HL-60/S4 (cell line): ENCODE data around the gene ASTE1.
"Not testable (repeated sequence)": the region's sequence is repeated elsewhere in the genome, so short reads cannot be mapped to it uniquely, and the experiment has no call there.

ENCODE experiments used
- in situ Hi-C: fragments of 300-500 bp; cut with MboI; formaldehyde crosslinking; loops from 2 replicates; pipeline ENCODE4 v1.14.3; 2022; ENCODE audit warnings: low sequenced_read_pairs

The ASTE1 gene

GRCh38 chr3:131018970-131019369 is 7.7 kb downstream of the ASTE1 start:
- in situ Hi-C loops: no loop called here

DNA sequence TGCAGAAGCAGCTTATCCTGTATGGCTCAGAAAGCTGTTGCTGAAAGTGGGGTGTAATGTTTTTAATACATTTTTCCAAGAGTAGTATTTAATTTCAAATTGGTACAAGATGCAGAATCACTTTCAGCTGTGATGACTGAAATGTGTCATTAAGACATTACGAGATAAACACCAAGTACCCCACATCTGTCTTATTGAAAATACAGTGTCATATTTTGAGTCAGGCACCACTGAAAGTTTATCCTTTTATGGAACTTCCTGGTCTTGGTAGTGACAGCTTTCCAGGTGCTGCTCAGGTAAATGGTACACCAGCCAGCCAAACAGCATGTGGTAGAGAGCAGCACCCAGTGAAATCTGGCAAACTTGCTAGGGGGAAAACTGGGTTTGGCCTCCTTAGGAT is 16.9 kb downstream of the ASTE1 start:
- in situ Hi-C loops: no loop called here

GRCh38 chr3:131008326-131008725 is 18.3 kb downstream of the ASTE1 start:
- in situ Hi-C loops: no loop called here

GRCh38 chr3:131007782-131008181 is 18.8 kb downstream of the ASTE1 start:
- in situ Hi-C loops: no loop called here

- in situ Hi-C loops: no loop called here
Measured at GRCh38 chr3:131007256-131007655, 19.4 kb downstream of the ASTE1 start.

- in situ Hi-C loops: no loop called here
Measured at GRCh38 chr3:131004603-131005002, 22.0 kb downstream of the ASTE1 start.

GRCh38 chr3:131001071-131001470 is 25.6 kb downstream of the ASTE1 start:
- in situ Hi-C loops: no loop called here

DNA sequence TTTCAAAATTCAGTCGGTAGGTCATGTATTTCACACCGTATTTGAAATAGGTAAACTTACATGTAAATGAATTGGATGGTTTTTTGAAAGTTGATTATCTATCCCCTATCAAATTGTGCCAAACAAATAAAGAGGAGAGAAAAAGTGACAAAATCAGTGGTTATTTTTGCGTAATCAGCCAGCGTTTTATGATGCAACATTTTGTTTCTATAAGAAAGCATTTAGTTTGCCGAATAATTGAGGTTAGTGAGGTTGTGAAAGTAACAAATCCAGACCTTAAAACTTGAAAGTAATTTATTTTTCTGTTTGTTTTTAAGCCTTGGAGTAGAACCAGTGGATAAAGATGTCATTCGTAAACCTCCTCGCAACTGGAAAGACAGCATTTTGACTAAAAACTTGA is 29.3 kb downstream of the ASTE1 start:
- in situ Hi-C loops: no loop called here

DNA sequence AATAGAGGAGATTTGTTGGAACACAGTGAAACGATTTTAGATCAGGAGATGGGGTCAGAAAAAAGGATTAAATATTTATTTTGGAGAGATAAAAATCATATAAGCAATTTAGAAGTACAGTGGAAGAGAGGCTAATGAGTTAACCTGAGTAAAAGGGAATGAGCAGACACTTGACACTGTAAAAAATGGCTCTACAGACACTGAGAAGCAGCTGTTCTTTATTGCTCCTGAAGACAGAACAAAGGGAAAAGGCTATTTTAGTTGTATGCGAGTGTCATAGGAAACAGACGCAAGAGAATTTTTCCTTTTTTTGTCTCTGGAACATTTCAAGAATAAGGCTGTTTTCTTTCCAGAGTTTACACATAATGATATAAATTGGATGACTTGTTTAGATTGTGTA is 34.3 kb downstream of the ASTE1 start:
- in situ Hi-C loops: no loop called here

GRCh38 chr3:130991126-130991525 is 35.5 kb downstream of the ASTE1 start:
- in situ Hi-C loops: no loop called here

GRCh38 chr3:130990282-130990681 is 36.3 kb downstream of the ASTE1 start:
- in situ Hi-C loops: no loop called here

DNA sequence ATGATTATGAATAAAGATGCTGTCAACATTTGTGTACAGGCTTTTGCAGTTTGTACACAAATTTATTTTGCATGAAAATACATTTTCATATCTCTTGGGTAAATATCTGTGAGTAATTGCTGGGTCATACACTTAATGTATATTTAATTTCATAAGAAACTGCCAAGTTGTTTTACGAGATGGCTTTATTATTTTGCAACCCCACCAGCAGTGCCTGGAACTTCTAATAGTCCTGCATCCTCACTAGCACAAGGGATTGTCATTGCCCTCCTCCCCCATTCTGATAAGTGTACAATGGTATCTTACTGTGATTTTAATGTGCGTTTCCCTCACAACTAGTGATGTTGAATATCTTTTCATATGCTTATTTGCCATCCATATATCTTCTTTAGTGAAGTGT is 45.2 kb downstream of the ASTE1 start:
- in situ Hi-C loops: no loop called here

GRCh38 chr3:130979117-130979516 is 47.5 kb downstream of the ASTE1 start:
- in situ Hi-C loops: no loop called here

DNA sequence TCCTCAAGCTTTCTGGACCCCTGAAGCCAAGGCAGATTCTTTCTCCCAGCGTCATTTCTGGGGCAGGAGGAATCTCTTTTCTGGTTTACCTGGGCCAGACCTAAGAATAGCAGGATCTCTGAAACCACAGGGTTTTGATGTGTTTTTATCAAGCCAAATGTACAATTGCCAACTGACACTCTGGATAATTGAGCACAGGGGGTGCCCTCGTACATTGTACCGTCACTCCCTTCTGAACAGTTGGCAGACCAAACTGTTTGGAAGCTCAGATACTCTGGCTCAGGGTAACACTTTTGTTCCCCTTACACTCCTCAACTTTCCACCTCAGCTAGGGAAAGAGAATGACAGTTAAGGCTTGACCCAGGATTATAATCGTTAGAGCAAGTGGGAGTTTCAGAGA is 49.9 kb downstream of the ASTE1 start:
- in situ Hi-C loops: no loop called here

DNA sequence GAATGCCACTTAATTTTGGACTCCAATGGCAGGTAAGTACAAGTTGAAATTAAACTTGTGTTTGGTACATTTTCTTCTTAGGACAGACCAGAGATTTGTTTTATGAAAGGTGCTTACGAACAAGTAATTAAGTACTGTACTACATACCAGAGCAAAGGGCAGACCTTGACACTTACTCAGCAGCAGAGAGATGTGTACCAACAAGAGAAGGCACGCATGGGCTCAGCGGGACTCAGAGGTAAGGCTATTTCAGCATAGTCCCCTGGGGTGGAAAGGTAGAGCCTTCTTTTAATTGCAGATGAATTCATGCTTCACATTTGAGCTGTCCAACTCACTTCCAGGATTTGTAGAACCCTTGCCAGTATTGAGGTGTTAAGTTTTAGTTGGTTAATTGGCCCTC is 51.4 kb downstream of the ASTE1 start:
- in situ Hi-C loops: no loop called here

DNA sequence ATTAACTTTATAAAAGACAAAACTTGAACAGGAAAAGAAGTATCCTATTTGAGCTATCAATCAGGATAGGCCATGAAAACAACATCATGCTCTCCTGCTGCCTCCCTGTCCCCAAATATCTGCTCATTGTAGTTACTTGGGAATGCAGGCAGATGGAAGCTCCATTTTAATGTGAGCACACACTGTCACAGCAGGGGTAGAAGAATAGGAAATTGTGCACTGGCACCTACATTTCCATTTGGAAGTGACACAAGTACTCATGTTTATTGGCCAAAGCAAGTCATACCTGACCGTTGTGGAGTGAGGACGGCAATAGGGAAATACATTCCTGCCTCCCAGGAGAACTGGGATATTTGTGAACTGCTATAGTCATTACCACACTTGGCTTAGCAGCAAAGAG is 52.4 kb downstream of the ASTE1 start:
- in situ Hi-C loops: no loop called here

GRCh38 chr3:130973406-130973805 is 53.2 kb downstream of the ASTE1 start:
- in situ Hi-C loops: no loop called here

- in situ Hi-C loops: not testable (repeated sequence)
Measured at GRCh38 chr3:130972592-130972991, 54.0 kb downstream of the ASTE1 start.

- in situ Hi-C loops: no loop called here
Measured at GRCh38 chr3:130971208-130971607, 55.4 kb downstream of the ASTE1 start.

- in situ Hi-C loops: no loop called here
Measured at GRCh38 chr3:130969621-130970020, 57.0 kb downstream of the ASTE1 start.

- in situ Hi-C loops: no loop called here
Measured at GRCh38 chr3:130968221-130968620, 58.4 kb downstream of the ASTE1 start.

DNA sequence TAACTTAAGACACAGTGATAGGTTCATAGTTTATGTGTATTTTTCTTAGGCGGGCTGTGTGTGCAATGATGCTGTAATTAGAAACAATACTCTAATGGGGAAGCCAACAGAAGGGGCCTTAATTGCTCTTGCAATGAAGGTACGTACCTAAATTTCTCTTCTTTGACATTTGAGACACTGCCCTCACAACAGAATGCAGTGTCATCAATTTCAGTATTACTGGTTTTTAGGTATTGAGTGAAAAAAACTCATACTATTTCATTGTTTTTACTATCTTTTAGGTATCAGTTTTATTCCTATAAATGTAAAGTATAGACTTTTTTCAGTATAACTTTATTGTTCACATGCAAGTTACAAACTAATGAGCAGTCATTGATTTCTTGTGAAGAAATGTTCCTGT is 59.3 kb downstream of the ASTE1 start:
- in situ Hi-C loops: no loop called here

DNA sequence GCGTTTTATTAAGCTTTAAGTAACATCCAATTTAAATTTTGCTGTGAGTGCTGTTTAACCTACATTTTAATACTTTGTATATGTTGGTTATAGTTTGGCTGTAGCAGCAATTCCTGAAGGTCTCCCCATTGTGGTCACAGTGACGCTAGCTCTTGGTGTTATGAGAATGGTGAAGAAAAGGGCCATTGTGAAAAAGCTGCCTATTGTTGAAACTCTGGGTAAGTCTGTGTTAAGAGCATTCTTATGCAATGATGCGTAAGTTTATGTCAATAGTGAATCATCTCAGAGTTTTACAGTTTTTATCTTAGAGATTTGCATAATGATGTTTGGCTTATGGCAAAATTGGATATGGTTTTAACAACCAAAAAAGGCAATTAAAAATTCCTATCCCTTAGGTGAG is 62.7 kb downstream of the ASTE1 start:
- in situ Hi-C loops: no loop called here
